Keratinocyte (primary cell): Measurements from ENCODE around the gene GP1BB. TPM values are rescaled to one million over a fixed set of nuclear protein-coding genes. Genes with fewer than 3 reads are reported as not detected.
A peak's percentile ranks its signal among the peaks of the same experiment; 100 is the strongest.

Experiments used
- DNase-seq: peaks from one replicate; pipeline ENCODE4 v3.0.0-alpha.2; 2011; ENCODE audit warnings: low read depth, missing footprints, low spot score
- FAIRE-seq: peaks from 2 replicates; lab custom pipeline; 2011; peaks lifted over from hg19 to GRCh38; lab: Jason Lieb, UNC
- H2AFZ ChIP-seq: 2 replicates; pipeline ENCODE4 v1.6.0; 2012; ENCODE audit warnings: low read length, control low read depth, inconsistent platforms; ENCODE audit not compliant: control insufficient read depth
- H3K27ac ChIP-seq: 2 replicates; pipeline ENCODE4 v1.5.1; 2011; ENCODE audit warnings: low read length; ENCODE audit not compliant: control insufficient read depth, insufficient read depth
- H3K27me3 ChIP-seq: 3 replicates; pipeline ENCODE4 v1.6.0; 2011; ENCODE audit warnings: low read length; ENCODE audit not compliant: control insufficient read depth, insufficient read depth; ENCODE audit errors: extremely low read depth
- H3K36me3 ChIP-seq, 2 experiments: 2 replicates in 1 of 2; 3 replicates in 1 of 2; pipeline ENCODE4 v1.5.1; 2011; ENCODE audit warnings: low read length in 2 of 2, mild to moderate bottlenecking in 1 of 2; ENCODE audit not compliant: control insufficient read depth in 2 of 2, insufficient read depth in 2 of 2; ENCODE audit errors: extremely low read depth in 1 of 2
- H3K4me1 ChIP-seq: 3 replicates; pipeline ENCODE4 v1.5.1; 2011; ENCODE audit warnings: low read length; ENCODE audit not compliant: control insufficient read depth, insufficient read depth; ENCODE audit errors: extremely low read depth
- H3K4me2 ChIP-seq: 3 replicates; pipeline ENCODE4 v1.6.0; 2011; ENCODE audit warnings: low read depth, low read length; ENCODE audit not compliant: control insufficient read depth, insufficient read depth; ENCODE audit errors: extremely low read depth
- H3K4me3 ChIP-seq, 3 experiments: fragments of 200-600 bp in 1 of 3; sonication (generic) in 1 of 3; 2 replicates in 2 of 3; 3 replicates in 1 of 3; pipeline ENCODE4 v1.5.1; 2011 to 2016; ENCODE audit warnings: low read length in 3 of 3, mild to moderate bottlenecking in 3 of 3, control low read depth in 2 of 3, inconsistent platforms in 1 of 3, low read depth in 1 of 3, mixed read lengths in 1 of 3, mixed run types in 1 of 3, moderate library complexity in 1 of 3; ENCODE audit not compliant: control insufficient read depth in 2 of 3, insufficient read depth in 2 of 3; ENCODE audit errors: extremely low read depth in 1 of 3
- H3K79me2 ChIP-seq: 2 replicates; pipeline ENCODE4 v1.6.0; 2012; ENCODE audit warnings: low read length; ENCODE audit not compliant: control insufficient read depth, insufficient read depth
- H3K9ac ChIP-seq: 3 replicates; pipeline ENCODE4 v1.6.0; 2011; ENCODE audit warnings: low read length; ENCODE audit not compliant: control insufficient read depth, insufficient read depth; ENCODE audit errors: extremely low read depth
- H3K9me1 ChIP-seq: 3 replicates; pipeline ENCODE4 v1.6.0; 2011; ENCODE audit warnings: low read length; ENCODE audit not compliant: control insufficient read depth, insufficient read depth; ENCODE audit errors: extremely low read depth
- H3K9me3 ChIP-seq: 2 replicates; pipeline ENCODE4 v1.5.1; 2012; ENCODE audit warnings: low read depth, low read length; ENCODE audit not compliant: control insufficient read depth
- H4K20me1 ChIP-seq: 3 replicates; pipeline ENCODE4 v1.6.0; 2011; ENCODE audit warnings: low read length; ENCODE audit not compliant: control insufficient read depth, insufficient read depth; ENCODE audit errors: extremely low read depth
- CTCF ChIP-seq, 3 experiments: IDR thresholded peaks in 1 of 3; conservative IDR thresholded peaks in 1 of 3; optimal IDR thresholded peaks in 1 of 3; 2 replicates in 2 of 3; 3 replicates in 1 of 3; pipeline versions ENCODE3 to v1.5.1; 2011; ENCODE audit warnings: low read length in 3 of 3, mild to moderate bottlenecking in 3 of 3, moderate library complexity in 2 of 3, control low read depth in 1 of 3, inconsistent platforms in 1 of 3; ENCODE audit not compliant: insufficient read depth in 2 of 3; ENCODE audit errors: extremely low read depth in 1 of 3
- EZH2 ChIP-seq: IDR thresholded peaks from one replicate; pipeline ENCODE4 v1.6.1; 2012; ENCODE audit warnings: inconsistent platforms, mild to moderate bottlenecking, low read length, moderate library complexity
- dilution Hi-C: fragments of 300-500 bp; cut with MboI; formaldehyde crosslinking; loops from one replicate; pipeline ENCODE4 v1.7.0; 2020; ENCODE audit warnings: low sequenced_read_pairs; ENCODE audit not compliant: extremely low pct_ligation_motif_present
- polyA plus RNA-seq, 5 experiments: library from polyadenylated mRNA; depleted of rRNA in 3 of 5; stranded (reverse) in 3 of 5; stranded (forward) in 1 of 5; unstranded in 1 of 5; fragments of >200 nt; gene quantifications; 1 replicate in 1 of 5; 2 replicates in 3 of 5; 3 replicates in 1 of 5; pipeline versions ENCODE4 v1.2.1 to v1.2.3, GENCODE V29; 2011 to 2012; ENCODE audit warnings: missing spikeins in 2 of 5, low read depth in 1 of 5, low replicate concordance in 1 of 5

The GP1BB gene
- polyA plus RNA-seq, 1 donor (not counting 4 experiments of a cell fraction or from before 2014, with no cell fraction given) = 0.05 TPM

- Histone ChIP-seq H3K36me3 (no peaks in the 10 kb centered on the region), H3K9me1 (no peaks in the 10 kb centered on the region), H3K4me3 (no peak overlapping the region), H2AFZ (no peak overlapping the region), H4K20me1 (no peaks in the 10 kb centered on the region), H3K4me2 (peak overlapping the region; percentile 60), H3K27me3 (peaks cover 7% of the 10 kb centered on the region), H3K9me3 (no peaks in the 10 kb centered on the region), H3K79me2 (peaks cover 5% of the 10 kb centered on the region), H3K27ac (no peak overlapping the region), H3K4me1 (peaks cover 5% of the 10 kb centered on the region), H3K9ac (no peak overlapping the region)
- dilution Hi-C loops = no loop called here
- no peak for TF ChIP-seq EZH2
- no peak for TF ChIP-seq CTCF (optimal IDR thresholded peaks at IDR 0.05 in 1 of 3, IDR thresholded peaks at IDR 0.05 in 1 of 3, conservative IDR thresholded peaks at IDR 0.05 in 1 of 3; ENCODE audit: extremely low read depth in 1 of 3, insufficient read depth in 2 of 3, low read length in 3 of 3)
- DNase-seq = no peak
- no peak for FAIRE-seq
Observed at GRCh38 chr22:19764636-19765476, 41.5 kb downstream of the GP1BB start.

GRCh38 chr22:19765477-19766239 is 42.3 kb downstream of the GP1BB start:
- peak overlapping the region; percentile 63 for H3K9ac ChIP-seq
- H3K4me1 ChIP-seq = peaks cover 5% of the 10 kb centered on the region

More at GRCh38 chr22:19765477-19766239, 42.3 kb downstream of the GP1BB start:
- no peak overlapping the region for H3K27ac ChIP-seq
- dilution Hi-C loops = no loop called here
- H3K9me1 ChIP-seq = no peaks in the 10 kb centered on the region
- peak overlapping the region; percentile 70 for H2AFZ ChIP-seq
- FAIRE-seq = no peak
- H3K4me3 ChIP-seq = peak overlapping the region; percentile 38 to 59 (median 52)
- H3K79me2 ChIP-seq = peaks cover 5% of the 10 kb centered on the region
- no peaks in the 10 kb centered on the region for H4K20me1 ChIP-seq
- H3K36me3 ChIP-seq = no peaks in the 10 kb centered on the region
- DNase-seq = no peak
- TF ChIP-seq EZH2 (no peak), CTCF (optimal IDR thresholded peaks at IDR 0.05 in 1 of 3, IDR thresholded peaks at IDR 0.05 in 1 of 3, conservative IDR thresholded peaks at IDR 0.05 in 1 of 3; ENCODE audit: extremely low read depth in 1 of 3, insufficient read depth in 2 of 3, low read length in 3 of 3) (no peak)
- peak overlapping the region; percentile 60 for H3K4me2 ChIP-seq
- no peaks in the 10 kb centered on the region for H3K9me3 ChIP-seq
- peaks cover 3% of the 10 kb centered on the region for H3K27me3 ChIP-seq
